ENCODE measurements around the gene RPF1. TPM values are rescaled to one million over a fixed set of nuclear protein-coding genes. Genes with fewer than 3 reads are reported as not detected.

Gene RPF1
- total RNA-seq, 2 experiments from 2014 or later = 67.6 to 69.4 TPM

- ChIA-PET POLR2A (no interaction called here), CTCF (interaction anchor here (1.0 kb wide), 1 partner anchor 68 kb away, joined by 6 read pairs; no protein-coding TSS in a partner anchor)
- intact Hi-C loops (cut with DNase I, micrococcal nuclease) = no loop called here
- Histone ChIP-seq H3K27ac (ENCODE audit: low read depth in 1 of 2, low read length in 2 of 2) (no peak overlapping the region), H3K4me1 (ENCODE audit: insufficient read depth, low read length) (no peaks in the 10 kb centered on the region), H3K27me3 (ENCODE audit: control insufficient read depth in 1 of 2, insufficient read depth in 2 of 2, low read length in 2 of 2) (no peaks in the 10 kb centered on the region), H3K9me3 (ENCODE audit: control insufficient read depth in 1 of 2, insufficient read depth in 1 of 2, low read length in 2 of 2) (no peaks in the 10 kb centered on the region), H3K4me3 (ENCODE audit: low read length) (no peak overlapping the region), H3K36me3 (ENCODE audit: insufficient read depth, low read length) (no peaks in the 10 kb centered on the region)
- Mint-ChIP-seq H3K9me3 (no peaks in the 10 kb centered on the region), H3K4me1 (ENCODE audit: low read depth) (peaks cover 21% of the 10 kb centered on the region), H3K4me3 (no peak overlapping the region), H3K27me3 (no peaks in the 10 kb centered on the region), H3K27ac (no peak overlapping the region), H3K36me3 (ENCODE audit: low read depth) (peaks cover 7% of the 10 kb centered on the region)
- no peak for TF ChIP-seq CTCF (IDR thresholded peaks at IDR 0.05)
- ATAC-seq (ENCODE audit: poor library complexity) = no peak
- no peak for DNase-seq
Measured at GRCh38 chr1:84510668-84511067, 31.6 kb downstream of the RPF1 start.

DNA sequence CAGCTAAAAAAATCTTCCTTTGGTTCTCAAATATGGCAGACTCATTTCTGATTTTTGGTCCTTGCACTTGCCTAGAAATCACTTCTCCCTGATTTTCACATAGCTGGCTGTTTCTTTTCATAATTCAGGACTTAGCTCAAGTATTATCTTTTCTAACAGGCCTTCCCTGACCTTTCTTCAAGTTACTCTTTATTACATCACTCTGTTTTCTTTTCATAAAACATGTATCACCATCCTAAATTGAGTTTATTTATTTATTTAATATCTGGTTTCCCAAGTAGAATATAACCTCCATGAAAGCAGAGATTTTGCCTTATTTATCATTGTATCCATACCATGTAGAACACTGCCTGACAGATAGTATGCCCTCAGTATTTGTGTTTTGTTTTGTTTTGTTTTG, 45.5 kb downstream of the RPF1 start:
- intact Hi-C loops (cut with DNase I, micrococcal nuclease) = no loop called here
- no peaks in the 10 kb centered on the region for H3K4me1 Mint-ChIP-seq (ENCODE audit: low read depth)

GRCh38 chr1:84525779-84526178, 46.7 kb downstream of the RPF1 start:
- CTCF ChIA-PET = no interaction called here
- DNase-seq (no peak), ATAC-seq (ENCODE audit: poor library complexity) (no peak)
- H3K4me1 Mint-ChIP-seq (ENCODE audit: low read depth) = no peaks in the 10 kb centered on the region
- no peaks in the 10 kb centered on the region for H3K27me3 Mint-ChIP-seq
- H3K27ac Mint-ChIP-seq = no peak overlapping the region
- H3K27ac ChIP-seq (ENCODE audit: low read depth in 1 of 2, low read length in 2 of 2) = no peak overlapping the region
- H3K4me1 ChIP-seq (ENCODE audit: insufficient read depth, low read length) = no peaks in the 10 kb centered on the region
- H3K36me3 Mint-ChIP-seq (ENCODE audit: low read depth) = peaks cover 11% of the 10 kb centered on the region
- no peaks in the 10 kb centered on the region for H3K27me3 ChIP-seq (ENCODE audit: control insufficient read depth in 1 of 2, insufficient read depth in 2 of 2, low read length in 2 of 2)
- H3K9me3 ChIP-seq (ENCODE audit: control insufficient read depth in 1 of 2, insufficient read depth in 1 of 2, low read length in 2 of 2) = no peaks in the 10 kb centered on the region
- TF ChIP-seq CTCF (IDR thresholded peaks at IDR 0.05) = no peak
- no peak overlapping the region for H3K4me3 ChIP-seq (ENCODE audit: low read length)
- no peak overlapping the region for H3K4me3 Mint-ChIP-seq
- intact Hi-C loops (cut with DNase I, micrococcal nuclease) = no loop called here
- H3K9me3 Mint-ChIP-seq = no peaks in the 10 kb centered on the region
- POLR2A ChIA-PET = no interaction called here
- no peaks in the 10 kb centered on the region for H3K36me3 ChIP-seq (ENCODE audit: insufficient read depth, low read length)

More for the DNA sequence above, 45.5 kb downstream of the RPF1 start:
- no peak for TF ChIP-seq CTCF (IDR thresholded peaks at IDR 0.05)
- Mint-ChIP-seq H3K27me3 (no peaks in the 10 kb centered on the region), H3K9me3 (no peaks in the 10 kb centered on the region), H3K36me3 (ENCODE audit: low read depth) (peaks cover 5% of the 10 kb centered on the region), H3K4me3 (no peak overlapping the region), H3K27ac (no peak overlapping the region)
- no peak overlapping the region for H3K27ac ChIP-seq (ENCODE audit: low read depth in 1 of 2, low read length in 2 of 2)
- H3K4me1 ChIP-seq (ENCODE audit: insufficient read depth, low read length) = no peaks in the 10 kb centered on the region
- no peak overlapping the region for H3K4me3 ChIP-seq (ENCODE audit: low read length)
- no peaks in the 10 kb centered on the region for H3K36me3 ChIP-seq (ENCODE audit: insufficient read depth, low read length)
- DNase-seq (no peak), ATAC-seq (ENCODE audit: poor library complexity) (no peak)
- H3K27me3 ChIP-seq (ENCODE audit: control insufficient read depth in 1 of 2, insufficient read depth in 2 of 2, low read length in 2 of 2) = no peaks in the 10 kb centered on the region
- no peaks in the 10 kb centered on the region for H3K9me3 ChIP-seq (ENCODE audit: control insufficient read depth in 1 of 2, insufficient read depth in 1 of 2, low read length in 2 of 2)
- ChIA-PET POLR2A (interaction anchor here (0.5 kb wide), 1 partner anchor 89 kb away, joined by 5 read pairs; no protein-coding TSS in a partner anchor), CTCF (no interaction called here)

Measured in CD4-positive, alpha-beta T cell (primary cell).